Activated naive CD4-positive, alpha-beta T cell treated with anti-CD3 and anti-CD28 coated beads, Interleukin-2, amount 50 U/mL, for 72 hours (primary cell): Measurements from ENCODE around the gene TRIM31. TPM values are rescaled to one million over a fixed set of nuclear protein-coding genes. Genes with fewer than 3 reads are reported as not detected.
"Not testable (repeated sequence)": the region's sequence is repeated elsewhere in the genome, so short reads cannot be mapped to it uniquely, and the experiment has no call there.

Source experiments
- ATAC-seq, 2 donors: fragments of 150-1000 bp; cut with Tn5 transposase; 2 replicates each; pipeline ENCODE4 v1.10.0; 2021; ENCODE audit warnings: mild to moderate bottlenecking in 2 of 2, moderate library complexity in 2 of 2
- DNase-seq, 2 donors: peaks; one replicate each; pipeline ENCODE4 v3.0.0; 2021 to 2022; ENCODE audit warnings: low spot score in 2 of 2
- H3K27ac Mint-ChIP-seq, 2 donors: one replicate each; pipeline ENCODE4 v1.8.0; 2022; ENCODE audit warnings: mild to moderate bottlenecking in 2 of 2, mixed read lengths in 2 of 2
- H3K36me3 Mint-ChIP-seq, 2 donors: one replicate each; pipeline ENCODE4 v1.8.0; 2022; ENCODE audit warnings: mixed read lengths in 2 of 2
- H3K9me3 Mint-ChIP-seq, 2 donors: one replicate each; pipeline ENCODE4 v1.8.0; 2022; ENCODE audit warnings: mixed read lengths in 2 of 2
- total RNA-seq, 2 donors: library from RNA; stranded (reverse); gene quantifications; one replicate each; pipeline ENCODE4 v1.2.3, GENCODE V29; 2022

Gene TRIM31
- total RNA-seq, 2 donors from 2014 or later: not detected

DNA sequence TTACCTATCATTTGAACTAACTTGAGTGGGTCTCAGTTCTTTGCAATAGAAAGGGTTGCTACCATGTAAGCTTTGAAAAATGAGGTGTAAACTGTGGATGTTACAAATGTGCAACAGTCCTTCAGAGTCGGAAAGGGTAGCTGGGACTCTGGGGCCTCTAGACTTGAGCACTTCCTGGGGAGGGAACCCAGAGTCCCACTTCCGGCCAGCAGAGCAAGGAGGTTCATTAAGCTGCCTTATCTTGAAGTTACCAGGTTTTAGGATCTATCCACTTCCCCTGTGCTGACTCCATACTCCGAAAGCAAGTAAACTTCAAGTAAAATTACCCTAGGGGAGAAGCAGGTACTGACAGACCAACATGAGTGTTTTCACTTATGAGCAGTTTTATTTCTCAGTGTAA is 38.7 kb upstream of the TRIM31 start:
- H3K27ac Mint-ChIP-seq: no peak overlapping the region
- no peaks in the 10 kb centered on the region for H3K9me3 Mint-ChIP-seq
- ATAC-seq (no peak), DNase-seq (no peak)
- H3K36me3 Mint-ChIP-seq: no peaks in the 10 kb centered on the region

DNA sequence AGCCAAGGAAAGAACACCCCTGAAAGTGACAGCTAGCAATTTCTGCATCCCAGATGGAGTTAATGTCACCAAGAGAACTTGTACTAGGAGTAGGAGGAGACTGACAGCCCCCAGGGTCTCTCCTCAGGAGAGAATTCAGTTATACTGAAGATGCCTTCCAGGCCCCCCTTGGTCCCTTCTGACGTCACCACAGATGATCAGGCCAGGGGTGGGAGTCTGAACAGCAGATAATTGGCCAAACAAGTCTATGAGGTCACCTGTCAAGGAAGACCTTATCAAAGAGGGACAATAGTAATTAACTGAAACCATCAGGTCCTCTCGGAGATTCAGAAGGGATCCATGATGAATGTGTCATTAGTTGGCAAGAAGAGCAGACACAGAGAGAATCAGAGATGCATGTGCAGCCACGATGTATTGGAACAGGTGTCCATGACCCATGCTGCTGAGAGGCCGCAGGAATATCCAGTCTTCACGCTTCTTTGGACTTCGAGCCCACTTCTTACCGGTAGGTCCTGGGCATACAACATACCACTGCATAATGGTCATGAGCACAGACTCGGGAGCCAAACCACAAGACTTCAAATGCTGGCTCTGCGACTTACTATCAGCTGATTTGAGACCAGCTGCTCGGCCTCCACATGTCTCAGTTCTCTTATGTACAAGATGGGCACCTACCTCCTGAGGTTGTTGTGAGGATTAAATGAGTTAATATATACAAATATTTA is 37.9 kb upstream of the TRIM31 start:
- DNase-seq (no peak), ATAC-seq (no peak)
- no peaks in the 10 kb centered on the region for H3K9me3 Mint-ChIP-seq
- H3K36me3 Mint-ChIP-seq: no peaks in the 10 kb centered on the region
- H3K27ac Mint-ChIP-seq: no peak overlapping the region

DNA sequence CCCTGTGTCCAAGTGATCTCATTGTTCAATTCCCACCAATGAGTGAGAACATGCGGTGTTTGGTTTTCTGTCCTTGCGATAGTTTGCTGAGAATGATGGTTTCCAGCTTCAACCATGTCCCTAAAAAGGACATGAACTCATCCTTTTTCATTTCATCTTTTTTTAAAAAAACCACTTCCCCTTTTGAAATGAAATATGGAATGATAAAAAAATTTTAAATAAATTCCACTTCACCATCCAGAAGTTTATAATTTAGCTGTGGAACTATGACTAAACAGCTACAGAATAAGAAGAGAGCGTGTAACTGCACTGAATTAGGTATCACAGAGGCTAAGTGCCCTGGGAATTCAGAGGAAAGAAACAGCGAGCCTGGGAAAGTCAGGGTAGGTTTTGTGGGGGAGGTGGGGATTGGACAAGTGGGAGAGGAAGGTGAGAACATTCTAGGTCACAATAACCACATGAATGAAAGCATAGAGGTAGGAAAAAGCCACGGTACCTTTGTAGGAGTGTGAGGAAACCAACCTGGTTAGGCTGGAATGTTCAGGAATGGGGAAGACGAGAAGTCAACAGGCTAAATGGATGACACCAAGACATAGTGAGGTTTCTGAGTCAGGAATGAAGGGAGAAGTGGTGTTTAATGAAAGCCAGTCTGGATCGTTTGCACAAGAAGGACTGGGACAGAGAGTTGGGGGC is 37.1 kb upstream of the TRIM31 start:
- H3K27ac Mint-ChIP-seq: no peak overlapping the region
- ATAC-seq (no peak), DNase-seq (no peak)
- no peaks in the 10 kb centered on the region for H3K36me3 Mint-ChIP-seq
- no peaks in the 10 kb centered on the region for H3K9me3 Mint-ChIP-seq

DNA sequence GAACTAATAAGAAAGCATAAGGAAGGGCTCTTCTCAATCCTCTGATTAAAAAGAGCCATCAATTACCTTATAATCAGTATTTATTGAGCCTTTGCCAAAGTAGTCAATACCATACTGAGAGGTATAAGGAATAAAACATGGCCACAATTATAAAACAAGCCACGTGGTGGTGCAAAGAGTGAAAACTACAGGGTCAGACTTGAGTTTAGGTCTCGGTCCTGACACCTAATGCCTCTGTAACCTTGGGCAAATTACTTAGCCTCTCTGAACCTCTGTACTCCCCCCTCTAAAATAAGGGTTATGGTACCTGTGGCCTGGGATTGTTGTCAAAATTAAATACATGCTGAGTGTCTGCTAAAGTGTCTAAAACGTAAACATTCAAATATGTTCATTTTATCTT is 36.3 kb upstream of the TRIM31 start:
- no peaks in the 10 kb centered on the region for H3K9me3 Mint-ChIP-seq
- ATAC-seq: no peak
- H3K36me3 Mint-ChIP-seq: no peaks in the 10 kb centered on the region
- H3K27ac Mint-ChIP-seq: no peak overlapping the region
- DNase-seq: no peak

DNA sequence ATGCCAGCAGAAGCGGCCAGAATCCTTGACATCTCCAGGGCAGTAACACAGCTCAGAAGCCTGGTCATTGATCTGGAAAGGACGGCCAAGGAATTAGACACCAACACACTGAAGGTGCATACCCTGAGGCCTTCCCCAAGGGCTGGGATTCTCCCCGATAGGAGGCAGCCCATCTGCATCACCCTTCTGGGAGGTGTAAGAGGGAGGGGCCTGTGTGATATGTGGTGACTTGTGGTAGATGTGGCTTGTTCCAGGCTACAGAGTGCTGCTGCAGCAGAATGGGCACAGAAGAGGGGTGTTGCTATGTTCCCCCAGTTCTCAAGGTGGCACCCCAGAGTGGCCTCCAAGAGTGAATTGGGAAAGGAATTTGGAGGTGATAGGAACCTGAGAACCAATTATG is 34.2 kb upstream of the TRIM31 start:
- no peak for DNase-seq
- H3K27ac Mint-ChIP-seq: no peak overlapping the region

DNA sequence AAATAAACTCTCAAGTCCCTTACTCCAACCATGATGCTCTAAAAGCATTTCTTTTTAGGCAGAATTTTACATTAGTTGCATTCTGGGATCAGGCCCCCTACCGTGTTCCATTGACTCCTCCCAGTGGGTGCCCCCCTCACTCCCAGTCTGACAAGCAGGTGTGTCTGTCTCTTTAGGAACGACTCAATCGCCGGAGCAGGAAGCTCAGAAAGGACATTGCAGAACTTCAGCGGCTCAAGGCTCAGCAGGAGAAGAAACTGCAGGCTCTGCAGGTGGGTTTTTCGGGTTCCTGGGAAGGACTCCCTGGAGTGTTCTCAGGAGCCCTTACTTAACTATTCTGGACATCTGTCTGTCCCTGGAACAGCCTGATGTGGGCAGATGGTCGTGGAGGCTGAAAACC is 32.9 kb upstream of the TRIM31 start:
- Mint-ChIP-seq H3K9me3 (no peaks in the 10 kb centered on the region), H3K36me3 (no peaks in the 10 kb centered on the region), H3K27ac (no peak overlapping the region)
- DNase-seq (no peak), ATAC-seq (no peak)

More for the DNA sequence above, 34.2 kb upstream of the TRIM31 start:
- Mint-ChIP-seq H3K36me3 (no peaks in the 10 kb centered on the region), H3K9me3 (no peaks in the 10 kb centered on the region)
- peak; percentile 26 to 50 for ATAC-seq

DNA sequence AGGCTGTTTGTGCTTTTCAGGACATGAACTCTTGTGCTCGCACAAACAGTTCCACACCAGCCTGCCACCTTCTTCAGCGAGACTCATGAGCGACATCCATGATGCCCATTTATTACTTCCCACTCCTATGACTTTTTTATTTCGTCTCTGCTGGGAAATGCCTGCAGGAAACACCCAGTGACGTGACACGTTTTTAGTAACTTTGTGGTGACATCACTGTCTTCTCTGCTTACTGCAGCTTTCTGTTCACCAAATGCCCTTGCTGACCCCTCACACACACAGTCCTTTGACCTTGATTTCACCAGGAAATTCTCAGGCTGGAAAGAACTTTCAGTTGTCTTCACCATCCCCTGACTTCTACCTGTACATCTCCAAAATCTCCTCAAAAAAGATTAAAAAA is 31.9 kb upstream of the TRIM31 start:
- no peak overlapping the region for H3K27ac Mint-ChIP-seq
- H3K36me3 Mint-ChIP-seq: no peaks in the 10 kb centered on the region
- DNase-seq: no peak
- no peak for ATAC-seq
- no peaks in the 10 kb centered on the region for H3K9me3 Mint-ChIP-seq

DNA sequence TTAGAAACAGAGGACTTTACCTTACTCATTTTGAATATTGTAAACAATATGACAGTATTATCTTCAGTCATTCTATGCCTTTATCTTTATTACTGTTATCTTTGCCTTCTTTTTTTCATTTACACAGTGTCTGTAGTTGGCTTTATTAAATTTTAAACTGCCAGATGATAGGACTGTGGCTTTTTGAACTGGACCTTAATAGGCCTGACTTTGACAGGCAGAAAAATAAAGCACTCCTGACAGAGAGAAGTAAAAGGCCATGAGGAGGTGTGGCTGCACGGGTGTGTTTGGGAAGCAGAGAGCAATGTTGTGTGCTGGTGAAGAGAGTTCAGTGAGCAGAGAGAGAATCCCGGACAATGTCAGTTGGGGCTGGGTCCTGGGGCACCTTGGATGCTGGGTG is 30.9 kb upstream of the TRIM31 start:
- H3K27ac Mint-ChIP-seq: no peak overlapping the region
- H3K9me3 Mint-ChIP-seq: no peaks in the 10 kb centered on the region
- DNase-seq: no peak
- H3K36me3 Mint-ChIP-seq: no peaks in the 10 kb centered on the region
- ATAC-seq: no peak

DNA sequence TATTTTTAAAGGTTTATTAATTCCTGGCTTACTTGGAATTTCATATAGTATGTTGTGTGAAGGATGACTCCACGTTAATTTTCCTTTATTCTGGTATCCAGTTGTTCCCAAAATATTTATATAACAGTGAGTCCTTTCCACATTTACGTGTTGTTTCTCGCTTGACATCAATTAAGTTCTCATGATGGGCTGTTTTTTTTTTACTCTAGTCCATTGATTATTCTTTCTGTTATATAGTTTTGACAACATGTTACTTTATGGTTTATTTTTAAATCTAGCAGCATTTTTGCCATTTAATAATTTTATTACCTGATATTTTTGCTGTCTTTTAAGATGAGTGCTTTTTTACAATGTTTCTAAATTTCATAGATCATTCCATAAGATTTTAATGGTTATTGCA is 29.8 kb upstream of the TRIM31 start:
- no peaks in the 10 kb centered on the region for H3K36me3 Mint-ChIP-seq
- DNase-seq (no peak), ATAC-seq (no peak)
- H3K9me3 Mint-ChIP-seq: no peaks in the 10 kb centered on the region
- no peak overlapping the region for H3K27ac Mint-ChIP-seq

DNA sequence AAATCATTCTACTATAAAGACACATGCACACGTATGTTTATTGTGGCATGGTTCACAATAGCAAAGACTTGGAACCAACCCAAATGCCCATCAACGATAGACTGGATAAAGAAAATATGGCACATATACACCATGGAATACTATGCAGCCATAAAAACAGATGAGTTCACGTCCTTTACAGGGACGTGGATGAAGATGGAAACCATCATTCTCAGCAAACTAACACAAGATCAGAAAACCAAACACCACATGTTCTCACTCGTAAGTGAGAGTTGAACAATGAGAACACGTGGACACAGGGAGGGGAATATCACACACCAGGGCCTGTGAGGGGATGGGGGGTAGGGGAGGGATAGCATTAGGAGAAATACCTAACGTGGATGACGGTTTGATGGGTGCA is 27.4 kb upstream of the TRIM31 start:
- H3K9me3 Mint-ChIP-seq, DNase-seq, ATAC-seq, H3K27ac Mint-ChIP-seq, H3K36me3 Mint-ChIP-seq: not testable (repeated sequence)

DNA sequence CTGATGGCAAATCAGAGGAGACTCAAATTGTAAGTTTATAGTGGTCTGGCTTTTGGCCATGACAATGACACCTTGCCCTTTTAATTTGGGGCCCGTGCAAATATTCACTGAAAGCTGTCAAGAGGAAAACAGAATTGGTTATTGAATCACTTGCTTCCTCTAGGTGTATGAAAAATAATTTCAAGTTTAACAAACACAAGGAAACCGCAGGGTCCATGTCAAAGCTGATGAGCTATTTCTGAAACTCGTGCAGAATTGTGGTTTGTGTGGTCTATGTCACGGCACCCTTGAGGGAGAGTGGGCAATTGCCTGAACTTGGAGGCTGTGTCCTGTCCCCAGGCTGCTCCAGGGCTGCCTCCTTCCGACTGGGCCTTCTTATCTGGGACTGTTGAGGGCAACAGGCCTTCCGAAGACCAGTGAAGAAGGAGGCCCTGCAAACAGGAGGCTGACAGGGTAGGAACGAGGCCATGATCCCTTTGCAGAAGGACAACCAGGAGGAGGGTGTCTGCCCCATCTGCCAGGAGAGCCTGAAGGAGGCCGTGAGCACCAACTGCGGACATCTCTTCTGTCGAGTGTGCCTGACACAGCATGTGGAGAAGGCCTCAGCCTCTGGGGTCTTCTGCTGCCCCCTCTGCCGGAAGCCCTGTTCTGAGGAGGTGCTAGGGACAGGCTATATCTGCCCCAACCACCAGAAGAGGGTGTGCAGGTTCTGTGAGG is 23.8 kb upstream of the TRIM31 start:
- no peak for DNase-seq
- no peaks in the 10 kb centered on the region for H3K9me3 Mint-ChIP-seq
- no peaks in the 10 kb centered on the region for H3K36me3 Mint-ChIP-seq
- no peak overlapping the region for H3K27ac Mint-ChIP-seq
- ATAC-seq: peak; percentile 57 to 77

DNA sequence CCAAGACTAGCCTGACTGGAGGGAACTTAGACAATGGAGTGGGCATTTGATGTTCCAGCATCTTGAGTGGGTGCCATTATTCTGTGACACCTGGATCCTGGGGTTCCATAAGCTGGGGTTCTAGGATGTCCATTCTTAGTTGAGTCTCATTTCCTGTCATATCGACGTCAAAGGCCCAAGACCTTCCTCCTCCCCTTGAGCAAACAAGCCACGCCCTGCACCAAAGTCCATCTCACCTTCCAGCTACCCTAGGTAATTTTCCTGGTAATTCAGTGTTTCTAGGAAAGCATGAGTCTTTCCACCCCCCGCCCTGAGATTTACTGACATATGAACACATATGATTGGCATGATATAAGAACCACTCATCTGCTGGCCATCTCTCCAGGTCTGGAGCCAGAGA is 22.9 kb upstream of the TRIM31 start, which contains the start of gene TRIM40:
Gene TRIM40, plus strand, starts transcription at position 384 of the 400 bp plus-strand sequence. CDS start 897 bp downstream, outside the sequence.
- Mint-ChIP-seq H3K27ac (peak within 1 kb of the TSS in 1 of 2 donors; percentile 46), H3K9me3 (no peaks in the 10 kb centered on the region), H3K36me3 (no peaks in the 10 kb centered on the region)
- DNase-seq (no peak), ATAC-seq (no peak)

DNA sequence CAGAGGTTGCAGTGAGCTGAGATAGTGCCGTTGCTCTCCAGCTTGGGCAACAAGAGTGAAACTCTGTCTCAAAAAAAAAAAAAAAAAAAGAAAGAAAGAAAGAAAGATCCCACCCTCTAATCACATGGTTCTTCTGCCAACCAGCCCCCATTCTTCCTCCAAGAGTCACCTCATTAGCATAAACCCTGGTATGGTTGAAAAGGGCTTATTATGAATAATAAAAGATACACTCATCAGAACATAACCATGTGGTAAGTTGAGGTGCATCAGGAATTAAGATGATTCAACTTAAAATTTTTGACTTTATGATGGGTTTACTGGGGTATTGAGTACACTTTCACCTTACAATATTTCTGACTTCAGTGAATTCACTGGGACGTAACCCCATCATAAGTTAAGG is 22.3 kb upstream of the TRIM31 start:
- DNase-seq (no peak), ATAC-seq (peak in 1 of 2 donors; percentile 47)
- H3K9me3 Mint-ChIP-seq: no peaks in the 10 kb centered on the region
- H3K27ac Mint-ChIP-seq: no peak overlapping the region
- H3K36me3 Mint-ChIP-seq: no peaks in the 10 kb centered on the region

DNA sequence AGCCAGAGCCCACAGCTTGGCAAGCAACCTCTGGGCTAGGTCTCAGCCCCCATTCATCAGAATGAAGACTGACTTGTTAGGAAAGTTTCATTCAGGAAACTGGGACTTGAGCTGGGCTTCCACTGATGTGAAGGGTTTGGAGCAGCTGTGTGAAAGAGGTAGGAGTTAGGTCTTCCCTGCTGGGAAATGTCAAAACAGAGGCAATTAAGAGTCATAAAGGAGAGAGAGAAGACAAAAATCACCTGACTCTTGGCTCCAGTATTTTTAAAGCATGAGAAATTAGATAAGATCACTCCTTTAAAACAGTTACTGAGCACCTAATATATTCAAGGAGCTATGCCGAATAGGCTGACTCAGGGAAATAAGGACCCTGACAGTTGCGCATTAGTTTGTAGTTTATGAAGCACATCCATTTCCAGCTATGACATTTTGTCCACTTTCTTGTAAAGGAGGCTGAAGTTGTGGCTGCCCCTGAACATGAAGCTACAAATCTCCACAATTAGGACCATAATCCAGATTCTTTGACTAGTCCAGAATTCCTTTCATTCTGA is 19.1 kb upstream of the TRIM31 start:
- no peak for ATAC-seq
- H3K27ac Mint-ChIP-seq: no peak overlapping the region

DNA sequence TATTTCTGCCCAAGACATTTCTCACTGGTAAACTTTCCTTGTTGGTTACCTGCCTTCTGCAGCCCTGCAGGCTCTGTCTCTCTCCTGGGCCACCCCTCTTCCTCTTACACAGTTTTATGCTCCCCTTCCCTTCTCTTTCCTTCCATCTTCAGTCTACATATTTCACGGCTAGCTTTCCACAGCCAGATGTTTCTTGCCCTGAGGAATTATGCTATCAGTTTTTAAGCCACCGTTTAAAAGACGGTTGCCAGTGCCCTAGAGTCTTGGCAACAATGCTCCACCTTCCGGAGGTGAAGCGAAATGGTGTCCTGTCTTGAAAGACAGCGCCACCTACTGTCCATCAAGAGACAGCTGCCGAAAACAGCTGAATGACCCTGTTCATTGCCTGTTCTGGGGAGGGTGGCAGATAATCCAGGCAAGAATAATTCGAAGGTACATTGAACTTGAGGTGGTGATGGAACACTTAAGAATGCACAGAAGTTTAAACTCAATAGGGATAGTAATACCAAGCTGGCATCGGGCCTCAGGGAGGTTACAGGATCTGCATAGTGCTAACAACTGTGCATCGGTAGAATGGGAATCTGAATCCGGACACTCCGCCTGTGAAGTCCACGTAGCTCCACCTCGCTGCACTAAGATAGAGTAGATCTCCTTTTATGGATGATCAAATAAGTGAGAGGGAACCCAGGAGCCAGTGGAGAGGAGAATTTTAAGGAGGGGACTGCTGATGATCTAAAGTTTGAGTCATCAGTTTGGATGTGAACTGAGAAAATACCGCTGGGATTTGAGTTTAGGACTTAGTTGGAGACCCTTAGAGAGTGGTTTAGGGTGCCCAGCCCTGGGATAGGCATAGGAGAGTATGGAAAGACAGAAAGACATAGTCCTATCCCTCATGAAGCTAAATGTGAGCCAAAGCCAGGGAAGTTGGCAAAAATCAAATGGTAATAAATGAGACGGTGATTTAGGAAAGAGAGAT is 18.3 kb upstream of the TRIM31 start:
- H3K36me3 Mint-ChIP-seq: no peaks in the 10 kb centered on the region
- DNase-seq: peak in 1 of 2 donors; percentile 67
- peak; percentile 80 to 85 for ATAC-seq
- H3K9me3 Mint-ChIP-seq: no peaks in the 10 kb centered on the region
- no peak overlapping the region for H3K27ac Mint-ChIP-seq

More for the DNA sequence above, 19.1 kb upstream of the TRIM31 start:
- DNase-seq: no peak
- no peaks in the 10 kb centered on the region for H3K9me3 Mint-ChIP-seq
- H3K36me3 Mint-ChIP-seq: no peaks in the 10 kb centered on the region

DNA sequence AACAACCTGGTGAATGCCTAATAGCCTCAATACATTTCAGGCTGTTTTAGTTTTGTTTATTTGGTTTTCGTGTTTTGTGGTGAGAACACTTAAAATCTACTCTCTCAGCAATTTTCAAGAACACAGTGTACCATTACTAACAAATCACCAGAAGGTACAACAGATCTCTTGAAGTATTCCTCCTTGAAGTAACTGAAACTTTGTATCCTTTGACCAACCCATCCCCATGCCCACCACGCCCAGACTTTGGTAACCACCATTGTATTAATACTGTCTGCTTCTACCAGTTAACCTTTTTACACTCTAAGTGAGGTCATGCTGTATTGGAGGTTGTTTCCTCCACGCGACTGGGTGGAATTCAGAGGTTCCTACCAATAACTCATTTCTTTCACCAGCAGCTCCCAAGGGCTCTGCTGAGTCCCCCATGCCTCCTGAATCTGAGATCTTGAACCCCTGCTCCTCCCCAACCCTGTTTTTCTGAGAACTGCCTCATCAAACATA is 17.3 kb upstream of the TRIM31 start:
- ATAC-seq (no peak), DNase-seq (no peak)
- no peak overlapping the region for H3K27ac Mint-ChIP-seq
- no peaks in the 10 kb centered on the region for H3K36me3 Mint-ChIP-seq
- H3K9me3 Mint-ChIP-seq: no peaks in the 10 kb centered on the region
